GM13976 (cell line): Measurements from ENCODE around the gene SEPTIN8.

ENCODE experiments used
- DNase-seq: peaks from one replicate; pipeline ENCODE4 v3.0.0; 2012; ENCODE audit warnings: low spot score
- CTCF ChIP-seq: IDR thresholded peaks from 2 replicates; pipeline ENCODE4 v1.5.1; 2012; ENCODE audit warnings: borderline replicate concordance, mild to moderate bottlenecking; ENCODE audit not compliant: insufficient read depth; ENCODE audit errors: extremely low read depth, missing control alignments, control extremely low read depth
- in situ Hi-C: fragments of 300-500 bp; cut with MboI; formaldehyde crosslinking; loops from one replicate; pipeline ENCODE4 v1.12.0; 2022; ENCODE audit warnings: low sequenced_read_pairs, mixed read lengths, inconsistent platforms; ENCODE audit not compliant: unreplicated experiment

Gene SEPTIN8

DNA sequence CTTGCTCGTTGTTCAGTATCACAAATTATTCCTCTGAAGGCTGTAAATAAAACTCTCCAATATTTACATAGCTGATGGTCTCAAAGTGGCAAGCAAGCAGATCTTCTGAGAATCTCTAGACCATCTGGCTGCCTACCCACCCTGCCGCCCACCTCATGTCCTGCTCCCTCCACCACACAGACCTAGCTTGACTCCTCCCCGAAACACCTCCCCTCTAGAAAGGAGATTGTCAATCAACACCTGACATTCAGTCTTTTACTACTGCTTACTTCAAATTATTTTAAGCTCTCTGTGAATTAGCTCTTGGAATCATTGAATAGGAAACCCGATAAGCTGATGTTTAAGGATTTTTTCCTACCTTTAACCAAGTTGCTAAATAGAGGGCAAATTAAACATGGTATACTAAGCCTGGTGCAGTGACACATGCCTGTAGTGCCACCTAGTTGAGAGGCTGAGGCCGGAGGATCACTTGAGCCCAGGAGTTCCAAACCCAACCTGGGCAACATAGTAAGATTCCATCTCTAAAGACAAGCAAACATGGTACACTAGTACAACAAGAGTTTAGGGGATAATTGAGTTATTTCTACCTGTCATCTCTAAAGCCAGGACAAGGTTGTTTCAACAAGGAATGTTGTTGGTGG lies 25.1 kb upstream of the SEPTIN8 start:
- in situ Hi-C loops = no loop called here
- DNase-seq = no peak
- TF ChIP-seq CTCF = no peak

GRCh38 chr5:132800545-132800944 lies 23.5 kb upstream of the SEPTIN8 start:
- TF ChIP-seq CTCF = no peak
- in situ Hi-C loops = no loop called here

DNA sequence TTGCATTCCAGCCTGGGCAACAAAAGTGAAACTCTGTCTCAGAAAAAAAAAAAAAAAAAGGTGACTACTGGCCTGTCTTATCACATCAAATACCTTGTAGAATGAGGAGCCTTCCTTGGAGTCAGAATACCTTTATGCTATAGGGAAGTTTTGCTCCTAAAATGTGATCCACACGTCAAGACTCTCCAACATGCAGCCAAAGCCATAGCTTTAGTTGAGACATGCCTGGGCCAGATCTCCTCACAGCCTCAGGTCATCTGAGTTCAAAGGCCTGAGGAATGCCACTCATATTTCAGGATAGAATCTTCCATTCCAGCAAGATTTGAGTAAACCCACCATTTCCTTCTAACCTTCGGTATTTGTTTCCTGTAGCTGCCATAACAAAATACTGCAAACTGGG lies 22.4 kb upstream of the SEPTIN8 start:
- in situ Hi-C loops = no loop called here
- TF ChIP-seq CTCF = no peak
- no peak for DNase-seq

More at GRCh38 chr5:132800545-132800944, 23.5 kb upstream of the SEPTIN8 start:
- no peak for DNase-seq

DNA sequence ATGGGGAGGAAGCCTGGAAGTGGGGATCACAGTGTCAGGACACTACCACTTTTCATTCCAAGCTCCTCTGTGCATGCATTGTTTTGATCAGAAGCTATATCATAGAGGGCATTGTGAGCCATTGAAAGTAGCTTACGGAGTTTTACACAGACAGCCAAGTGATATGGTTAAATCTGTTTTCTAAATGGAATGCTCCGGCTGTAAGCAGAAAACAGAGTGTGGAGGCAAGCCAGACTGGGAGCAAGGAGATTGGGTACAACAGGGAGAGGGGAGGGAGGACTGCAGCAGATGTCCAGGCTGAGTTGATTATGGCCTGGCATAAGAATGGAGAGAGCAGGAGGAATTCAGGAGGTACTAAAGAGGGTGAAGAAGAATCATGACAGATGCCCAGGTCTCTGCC lies 20.6 kb upstream of the SEPTIN8 start:
- in situ Hi-C loops = no loop called here
- no peak for TF ChIP-seq CTCF
- DNase-seq = no peak

DNA sequence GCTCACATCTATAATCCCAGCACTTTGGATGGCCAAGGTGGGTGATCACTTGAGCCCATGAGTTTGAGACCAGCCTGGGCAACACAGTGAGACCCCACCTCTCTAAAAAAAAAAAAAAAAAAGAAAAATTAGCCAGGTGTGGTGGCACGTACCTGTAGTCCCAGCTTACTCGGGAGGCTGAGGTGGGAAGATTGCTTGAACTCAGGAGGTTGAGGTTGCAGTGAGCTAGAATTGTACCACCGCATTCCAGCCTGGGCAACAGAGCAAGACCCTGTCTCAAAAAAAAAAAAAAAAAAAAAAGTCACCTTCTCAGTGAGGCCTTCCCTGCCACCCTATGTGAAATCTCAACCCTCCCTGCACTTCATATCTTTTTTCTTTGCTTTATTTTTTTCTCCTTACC lies 14.0 kb upstream of the SEPTIN8 start:
- in situ Hi-C loops = no loop called here
- no peak for TF ChIP-seq CTCF
- no peak for DNase-seq

- TF ChIP-seq CTCF = no peak
- DNase-seq = no peak
- in situ Hi-C loops = no loop called here
These were observed 13.3 kb upstream of the SEPTIN8 start for GRCh38 chr5:132790201-132790865.
